Muscle of back (tissue), 11 donors: Measurements from ENCODE around the gene SCAPER. TPM values are rescaled to one million over a fixed set of nuclear protein-coding genes. Genes with fewer than 3 reads are reported as not detected.
A peak's percentile ranks its signal among the peaks of the same experiment; 100 is the strongest.

Experiments
- DNase-seq, 3 donors: peaks; one replicate each; pipeline versions ENCODE4 v3.0.0 to v3.0.0-alpha.2; 2013
- polyA plus RNA-seq, 10 donors: library from polyadenylated mRNA; unstranded; fragments of 120-200 nt; gene quantifications; one replicate each; pipeline ENCODE4 v1.2.1, GENCODE V29; 2013; ENCODE audit not compliant: insufficient read length in 10 of 10

The SCAPER gene
- polyA plus RNA-seq, 10 donors = 33.9 to 94.7 (median 53.3) TPM

DNA sequence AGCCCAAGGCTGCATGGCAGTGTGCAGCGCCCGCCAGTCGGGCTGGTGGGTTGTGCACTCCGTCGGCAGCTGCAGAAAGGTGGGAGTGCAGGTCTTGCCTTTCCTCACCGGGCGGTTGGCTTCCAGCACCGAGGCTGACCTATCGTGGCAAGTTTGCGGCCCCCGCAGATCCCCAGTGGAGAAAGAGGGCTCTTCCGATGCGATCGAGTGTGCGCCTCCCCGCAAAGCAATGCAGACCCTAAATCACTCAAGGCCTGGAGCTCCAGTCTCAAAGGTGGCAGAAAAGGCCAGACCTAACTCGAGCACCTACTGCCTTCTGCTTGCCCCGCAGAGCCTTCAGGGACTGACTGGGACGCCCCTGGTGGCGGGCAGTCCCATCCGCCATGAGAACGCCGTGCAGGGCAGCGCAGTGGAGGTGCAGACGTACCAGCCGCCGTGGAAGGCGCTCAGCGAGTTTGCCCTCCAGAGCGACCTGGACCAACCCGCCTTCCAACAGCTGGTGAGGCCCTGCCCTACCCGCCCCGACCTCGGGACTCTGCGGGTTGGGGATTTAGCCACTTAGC is 564.3 kb downstream of the SCAPER start:
- peak in 1 of 3 donors; percentile 34 for DNase-seq

DNA sequence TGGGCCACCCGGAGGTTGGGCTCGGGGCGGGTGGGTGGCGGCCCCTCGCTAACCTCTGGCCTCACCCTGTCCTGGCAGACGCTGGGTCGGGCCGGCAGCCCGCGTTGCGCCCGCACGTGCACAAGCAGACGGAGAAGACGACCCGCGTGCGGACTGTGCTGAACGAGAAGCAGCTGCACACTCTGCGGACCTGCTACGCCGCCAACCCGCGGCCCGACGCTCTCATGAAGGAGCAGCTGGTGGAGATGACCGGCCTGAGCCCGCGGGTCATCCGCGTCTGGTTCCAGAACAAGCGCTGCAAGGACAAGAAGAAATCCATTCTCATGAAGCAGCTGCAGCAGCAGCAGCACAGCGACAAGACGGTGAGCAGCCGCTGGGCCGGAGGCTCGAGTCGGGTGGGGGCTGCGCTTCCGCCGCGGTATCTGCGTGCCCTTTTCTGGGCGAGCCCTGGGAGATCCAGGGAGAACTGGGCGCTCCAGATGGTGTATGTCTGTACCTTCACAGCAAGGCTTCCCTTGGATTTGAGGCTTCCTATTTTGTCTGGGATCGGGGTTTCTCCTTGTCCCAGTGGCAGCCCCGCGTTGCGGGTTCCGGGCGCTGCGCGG is 564.8 kb downstream of the SCAPER start:
- peak in 1 of 3 donors; percentile 89 for DNase-seq

DNA sequence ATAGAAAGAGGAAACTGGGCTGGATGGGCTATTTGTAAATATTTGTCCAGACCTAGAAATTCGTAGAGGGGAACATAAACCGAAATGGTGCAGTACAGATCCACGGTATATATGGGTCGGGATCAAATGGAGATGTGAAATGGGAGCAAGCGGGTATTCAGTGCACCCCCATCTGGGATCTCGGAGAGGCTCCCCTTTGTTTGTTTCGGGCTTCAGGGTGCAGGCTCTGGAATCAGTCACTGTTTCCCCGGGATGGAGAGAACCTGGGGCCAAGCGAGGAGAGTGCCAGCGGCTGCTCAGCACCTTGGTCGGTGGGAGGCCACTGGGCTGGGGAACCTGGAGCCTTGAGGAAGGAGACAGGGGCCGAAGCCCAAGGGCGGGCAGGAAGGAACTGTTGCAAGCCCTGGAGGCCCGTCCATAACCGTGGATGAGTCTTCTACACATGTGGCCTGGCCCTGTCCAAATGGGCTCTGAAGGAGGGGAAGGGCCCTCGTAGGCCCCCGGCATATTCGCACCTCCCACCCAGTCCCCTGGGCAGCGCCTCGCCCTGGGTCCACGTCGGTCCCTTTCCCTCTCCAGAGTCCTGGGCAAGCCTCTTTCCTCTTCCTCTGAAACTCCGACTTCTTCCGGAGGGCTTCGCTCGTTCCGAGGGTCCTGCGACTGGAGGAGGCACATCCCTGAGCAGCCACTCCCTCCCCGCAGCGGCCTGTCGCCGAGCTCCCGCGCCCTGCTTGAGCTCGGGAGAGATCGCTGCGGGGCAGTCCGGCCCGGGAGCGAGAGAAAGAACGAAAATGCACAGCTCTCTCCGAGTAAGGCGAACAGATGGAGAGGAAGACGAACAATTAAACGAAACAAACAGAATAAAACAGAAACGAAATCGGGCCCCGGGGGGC is 565.6 kb downstream of the SCAPER start:
- DNase-seq = peak in 1 of 3 donors; percentile 87

DNA sequence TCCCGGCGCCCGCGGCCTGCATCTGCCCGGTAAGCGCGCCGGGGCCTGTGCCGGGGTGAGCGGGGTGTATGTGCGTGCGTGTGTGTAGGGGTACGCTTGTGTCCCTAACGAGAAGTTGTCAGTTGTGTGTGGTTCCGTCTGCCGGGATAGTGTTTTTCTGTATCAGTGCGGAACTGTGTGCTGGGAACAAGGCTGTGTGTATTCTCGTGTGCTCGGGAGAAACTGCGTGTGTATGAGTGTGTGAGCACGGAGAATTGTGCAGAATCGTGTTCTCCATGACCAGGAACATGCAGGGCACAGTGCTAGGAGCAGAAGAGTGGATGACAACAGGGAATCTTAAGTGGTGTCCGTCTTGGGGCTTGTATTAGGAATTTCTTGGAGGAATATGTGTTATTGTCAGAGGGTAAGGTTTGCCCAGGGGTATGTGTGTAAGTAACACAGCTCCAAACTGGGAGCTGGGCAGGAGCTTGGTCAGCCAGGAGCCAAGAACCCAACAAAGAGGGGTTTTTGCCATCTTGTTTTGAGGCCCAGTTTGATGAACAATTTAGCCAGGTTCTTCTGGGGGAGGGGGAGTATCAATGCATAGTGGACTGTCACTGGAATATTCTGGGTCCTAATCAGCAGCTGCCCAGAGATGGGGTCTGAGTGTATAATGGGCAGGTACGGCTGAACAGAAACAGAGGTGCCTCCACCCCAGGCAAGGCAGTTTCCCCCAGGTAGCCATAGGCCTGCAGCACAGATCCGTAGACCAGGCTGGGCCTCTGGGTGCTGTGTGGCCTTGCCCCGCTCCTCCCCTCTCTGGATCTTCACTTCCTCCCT is 566.4 kb downstream of the SCAPER start:
- DNase-seq = peak in 1 of 3 donors; percentile 58

DNA sequence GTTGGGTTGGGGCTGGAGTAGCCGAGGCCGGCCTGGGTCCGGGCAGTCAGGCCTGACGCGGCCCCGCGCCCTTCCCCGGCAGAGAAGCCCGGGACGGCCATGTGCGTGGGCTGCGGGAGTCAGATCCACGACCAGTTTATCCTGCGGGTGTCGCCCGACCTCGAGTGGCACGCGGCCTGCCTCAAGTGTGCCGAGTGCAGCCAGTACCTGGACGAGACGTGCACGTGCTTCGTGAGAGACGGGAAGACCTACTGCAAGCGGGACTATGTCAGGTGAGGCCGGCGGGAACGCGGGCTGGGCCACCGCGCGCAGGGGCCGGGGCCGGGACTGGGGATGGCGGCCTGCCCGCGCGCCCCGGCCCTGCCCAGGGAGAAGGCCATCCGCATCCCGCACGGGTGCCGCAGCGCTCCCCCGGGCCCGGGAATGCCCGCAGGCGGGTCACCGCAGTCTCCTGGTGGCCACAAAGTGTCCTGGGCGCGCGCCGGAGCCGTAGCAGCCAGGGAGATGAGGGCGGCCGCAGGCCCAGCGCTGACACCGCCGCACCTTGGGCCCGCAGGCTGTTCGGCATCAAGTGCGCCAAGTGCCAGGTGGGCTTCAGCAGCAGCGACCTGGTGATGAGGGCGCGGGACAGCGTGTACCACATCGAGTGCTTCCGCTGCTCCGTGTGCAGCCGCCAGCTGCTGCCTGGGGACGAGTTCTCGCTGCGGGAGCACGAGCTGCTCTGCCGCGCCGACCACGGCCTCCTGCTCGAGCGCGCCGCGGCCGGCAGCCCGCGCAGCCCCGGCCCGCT is 567.2 kb downstream of the SCAPER start:
- peak in 1 of 3 donors; percentile 72 for DNase-seq

DNA sequence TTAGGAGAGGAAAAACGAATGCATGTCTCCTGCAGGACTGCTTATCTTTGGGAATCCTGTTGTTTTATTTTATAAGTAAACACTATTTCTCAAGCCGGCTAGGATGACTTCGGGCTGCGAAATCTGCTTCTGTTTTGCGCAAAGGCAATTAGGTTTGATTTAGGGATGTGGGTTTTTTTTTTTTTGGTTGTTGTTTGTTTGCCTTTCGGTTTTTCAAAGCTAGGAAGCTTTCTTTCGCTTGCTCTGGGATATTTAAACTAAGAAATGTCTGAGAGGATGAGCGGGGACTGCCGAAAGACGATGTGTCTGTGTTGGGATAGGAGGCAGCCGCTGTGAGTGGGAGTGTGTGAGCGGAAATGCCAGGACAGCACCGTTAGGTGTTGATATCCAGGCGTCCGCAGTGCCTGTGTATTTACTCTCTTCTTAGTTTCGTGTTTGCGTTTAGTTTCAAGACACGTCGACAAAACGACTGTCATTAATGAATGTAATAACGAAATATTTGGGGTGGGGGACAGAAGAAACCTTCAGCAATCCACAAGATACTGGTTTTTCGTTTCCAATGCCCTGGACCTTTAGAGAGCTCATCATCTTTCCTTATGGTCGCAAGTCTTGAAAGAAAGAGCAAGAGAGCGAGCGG is 568.0 kb downstream of the SCAPER start:
- peak in 1 of 3 donors; percentile 73 for DNase-seq

DNA sequence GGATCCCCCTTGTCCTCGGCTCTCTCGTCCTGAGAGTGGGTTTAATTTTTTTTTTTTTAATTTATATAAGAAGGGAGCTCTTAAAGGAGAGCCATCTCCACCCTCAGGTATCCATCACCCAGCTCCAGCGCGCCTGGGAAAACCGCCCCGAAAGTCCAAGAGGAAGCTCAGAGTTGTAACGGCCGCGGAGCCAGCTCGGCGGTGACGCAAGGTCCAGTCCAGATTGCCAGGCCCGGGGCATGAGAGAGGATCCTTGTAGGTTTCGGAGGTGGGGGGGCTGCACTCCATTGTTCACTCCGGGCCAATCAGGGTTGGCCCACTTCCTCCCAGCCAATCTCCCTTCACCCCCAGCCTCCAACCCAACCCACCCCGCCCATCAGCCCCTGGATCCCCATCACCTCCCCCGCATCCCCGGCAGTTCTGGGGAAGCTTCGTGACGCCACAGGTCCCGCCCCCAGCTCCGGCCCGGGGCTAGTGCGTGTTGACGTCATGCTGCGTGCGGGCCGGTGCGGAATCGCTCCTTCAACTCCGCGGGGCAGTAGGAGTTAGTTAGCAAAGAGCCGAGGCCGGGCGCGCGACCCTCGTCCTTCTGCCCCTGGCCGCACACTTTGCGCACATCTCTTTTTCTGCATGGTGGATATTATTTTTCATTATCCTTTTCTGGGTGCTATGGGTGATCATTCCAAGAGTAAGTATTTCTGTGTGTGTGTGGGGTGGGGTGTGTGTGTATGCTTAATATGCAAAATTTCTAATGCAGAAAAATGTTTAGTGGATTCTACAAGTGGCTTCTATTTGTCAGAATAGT is 568.7 kb downstream of the SCAPER start, which contains the start of gene ISL2:
ISL2 (plus strand) TSS at position 520 of the 805 bp plus-strand sequence; CDS start at position 631, 111 bp downstream.
- peak in 2 of 3 donors; percentile 55 to 71 for DNase-seq

DNA sequence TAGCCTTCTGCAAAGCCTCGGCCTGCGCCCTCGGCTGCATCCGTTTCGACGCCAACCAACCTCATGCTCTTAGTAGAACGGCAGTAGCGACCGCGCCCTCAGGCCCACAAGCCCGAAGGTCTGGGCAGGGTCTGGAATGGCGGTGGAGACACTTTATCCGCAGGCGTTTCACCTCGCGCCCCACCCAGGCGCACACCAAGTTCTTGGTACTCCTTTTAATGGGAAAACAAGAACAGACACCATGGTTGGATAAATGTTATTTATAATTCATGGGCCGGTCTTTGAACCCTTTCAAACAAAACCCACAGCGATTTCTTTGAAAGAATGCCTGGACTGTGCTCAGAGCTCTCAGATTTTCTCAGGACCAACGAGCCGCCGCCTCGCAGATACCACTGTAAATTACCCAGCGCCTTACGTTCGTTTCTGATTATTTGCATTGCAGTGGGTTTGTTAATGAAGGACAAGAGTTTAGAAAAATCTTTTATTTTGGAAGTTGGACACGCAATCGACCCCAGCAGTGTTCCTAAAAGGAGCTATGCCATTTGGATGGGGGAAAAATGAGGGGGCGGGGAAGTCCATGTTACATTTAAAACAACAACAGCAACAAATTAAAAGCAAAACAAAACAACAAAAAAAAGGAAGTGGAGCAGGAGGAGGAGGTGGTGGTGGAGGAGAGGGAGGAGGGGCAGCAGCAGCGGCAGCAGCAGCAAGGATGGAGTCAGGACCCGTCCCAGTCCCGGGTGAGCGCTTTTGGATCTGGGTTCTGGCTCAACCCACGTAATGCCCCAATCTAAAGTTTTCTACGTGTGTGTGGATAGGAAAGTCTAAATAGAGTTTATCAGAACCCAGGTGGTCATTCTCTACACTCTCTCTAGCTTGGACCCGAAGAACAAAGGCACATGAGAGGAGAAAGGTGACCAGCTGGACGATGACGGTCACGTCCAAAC is 569.6 kb downstream of the SCAPER start:
- peak in 1 of 3 donors; percentile 73 for DNase-seq

DNA sequence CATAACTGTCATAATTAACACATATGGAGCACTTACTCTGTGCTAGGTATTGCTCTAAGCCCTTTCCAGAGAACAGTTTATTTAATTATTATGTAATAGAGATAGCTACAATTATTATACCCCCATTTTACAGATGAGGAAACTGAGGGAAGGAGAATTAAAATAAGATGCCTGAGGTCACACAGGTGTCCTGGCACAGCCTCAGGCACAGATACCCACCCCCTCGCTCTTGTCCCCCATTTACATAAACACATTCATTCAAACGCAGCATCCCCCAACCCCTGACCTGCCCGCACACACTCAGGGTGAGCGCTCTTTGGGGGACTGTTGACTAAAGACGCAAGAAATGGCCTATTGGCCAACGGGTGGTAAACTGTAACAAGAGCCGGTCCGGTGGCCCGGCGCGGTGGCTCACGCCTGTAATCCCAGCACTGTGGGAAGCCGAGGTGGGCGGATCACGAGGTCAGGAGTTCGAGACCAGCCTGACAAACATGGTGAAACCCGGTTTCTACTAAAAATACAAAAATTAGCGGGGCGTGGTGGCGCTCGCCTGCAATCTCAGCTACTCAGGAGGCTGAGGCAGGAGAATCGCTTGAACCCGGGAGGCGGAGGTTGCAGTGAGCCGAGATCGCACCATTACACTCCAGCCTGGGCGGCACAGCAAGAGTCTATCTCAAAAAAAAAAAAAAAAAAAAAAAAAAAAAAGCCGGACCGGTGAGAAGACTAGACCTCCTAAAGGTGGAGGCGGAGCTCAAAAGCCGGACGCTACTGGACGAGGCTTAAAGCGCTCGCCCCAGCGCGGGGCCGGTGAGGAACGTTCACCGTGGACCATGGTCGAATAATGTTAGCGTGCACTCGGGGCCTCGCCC is 570.5 kb downstream of the SCAPER start:
- DNase-seq = no peak

DNA sequence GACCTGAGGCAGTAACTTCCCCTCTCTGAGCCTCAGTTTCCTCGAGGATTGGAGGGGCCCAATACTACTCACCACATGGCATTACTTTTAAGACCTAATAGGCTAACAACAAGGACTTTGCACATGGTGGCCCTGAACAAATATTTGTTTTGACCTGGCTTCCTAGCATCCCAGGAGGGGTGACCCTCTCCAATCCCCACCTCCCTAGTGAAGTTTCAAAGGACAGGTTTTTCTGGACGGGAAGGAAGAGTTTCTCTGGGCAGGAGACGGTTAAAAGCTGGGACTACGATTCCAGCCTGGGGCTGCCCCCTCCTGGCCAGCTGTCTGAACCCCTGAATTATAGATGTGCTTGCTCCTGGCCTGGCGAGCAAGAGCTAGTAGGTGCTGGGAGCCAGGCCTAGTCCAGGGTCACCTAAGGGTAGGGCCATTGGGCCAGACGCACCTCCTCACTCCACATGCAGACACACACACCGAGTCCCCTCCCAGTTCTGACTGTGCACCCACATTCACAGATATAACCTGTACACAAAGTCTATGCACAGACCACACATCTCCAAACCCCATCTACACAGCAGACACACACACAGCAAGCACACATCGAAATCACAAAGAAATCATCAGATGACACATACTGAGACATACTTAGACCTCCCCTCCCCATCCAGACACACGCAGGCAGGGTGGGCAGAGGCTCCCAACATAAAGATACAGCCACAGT is 571.3 kb downstream of the SCAPER start:
- peak in 1 of 3 donors; percentile 41 for DNase-seq

DNA sequence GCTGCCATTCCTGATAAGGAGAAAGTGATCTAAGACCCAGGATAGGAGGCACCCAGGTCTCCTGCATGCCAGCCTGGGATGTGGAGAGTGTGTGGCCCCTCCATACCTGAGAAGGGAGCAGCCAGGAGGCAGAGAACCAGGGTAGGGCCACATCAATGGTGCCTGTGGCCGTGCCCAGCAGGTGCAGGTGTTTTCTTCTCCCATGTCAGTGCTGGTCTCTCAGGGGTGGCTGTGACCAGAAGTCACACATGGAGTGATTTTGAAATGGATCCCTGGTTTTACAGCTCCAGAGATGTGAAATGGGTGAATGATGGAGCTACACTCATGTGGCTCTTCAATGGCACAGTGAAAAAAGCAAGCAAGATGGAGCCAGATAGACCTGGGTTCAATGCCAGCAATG is 571.8 kb downstream of the SCAPER start:
- DNase-seq = no peak

DNA sequence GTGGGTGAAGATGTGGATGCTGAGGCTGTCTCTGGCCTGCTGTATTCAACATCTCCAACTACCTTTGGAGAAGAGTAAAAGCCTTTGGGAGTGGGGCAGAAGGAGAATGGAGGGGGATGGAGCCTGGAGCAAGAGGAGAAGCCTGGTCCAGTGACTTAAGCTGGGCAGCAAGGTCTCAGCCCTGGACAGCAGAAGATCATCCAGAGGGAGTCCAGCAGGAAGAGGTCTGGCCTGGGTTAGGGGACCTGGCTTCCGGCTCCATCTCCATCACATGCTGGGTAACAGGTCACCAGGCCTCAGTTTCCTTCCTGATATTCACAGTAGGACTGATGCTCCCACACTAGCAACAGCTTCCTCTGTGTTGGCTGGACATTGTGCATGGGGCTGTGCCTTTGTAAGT is 572.3 kb downstream of the SCAPER start:
- no peak for DNase-seq

DNA sequence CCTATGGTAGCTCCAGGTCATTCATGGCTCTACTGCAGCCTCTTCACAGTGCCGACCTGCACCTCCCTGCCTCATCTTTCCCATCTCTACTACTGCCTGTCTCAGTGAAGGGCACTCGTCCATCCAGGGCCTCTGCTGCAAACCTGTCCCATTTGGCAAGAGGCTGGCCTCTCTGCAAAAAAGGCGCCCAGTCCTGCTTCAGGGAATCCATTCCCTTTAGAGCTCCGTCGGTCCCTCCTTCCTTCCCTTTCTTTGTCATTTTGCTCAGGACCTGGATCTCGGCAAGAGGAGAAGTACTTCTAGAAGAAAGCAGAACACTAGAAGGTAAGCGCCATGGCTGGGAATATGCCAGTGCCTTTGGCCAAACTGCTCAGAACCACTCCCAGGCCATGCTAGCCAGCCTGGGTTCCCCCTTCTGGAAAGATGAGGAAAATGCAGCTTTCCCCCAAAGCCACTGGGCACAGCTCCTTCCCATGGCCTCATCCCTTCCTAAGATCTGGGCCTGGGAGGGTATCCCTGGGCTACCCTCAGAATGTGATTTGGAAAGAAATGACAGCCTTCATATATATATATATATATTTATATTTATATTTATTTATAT is 575.0 kb downstream of the SCAPER start:
- DNase-seq = peak in 1 of 3 donors; percentile 40

DNA sequence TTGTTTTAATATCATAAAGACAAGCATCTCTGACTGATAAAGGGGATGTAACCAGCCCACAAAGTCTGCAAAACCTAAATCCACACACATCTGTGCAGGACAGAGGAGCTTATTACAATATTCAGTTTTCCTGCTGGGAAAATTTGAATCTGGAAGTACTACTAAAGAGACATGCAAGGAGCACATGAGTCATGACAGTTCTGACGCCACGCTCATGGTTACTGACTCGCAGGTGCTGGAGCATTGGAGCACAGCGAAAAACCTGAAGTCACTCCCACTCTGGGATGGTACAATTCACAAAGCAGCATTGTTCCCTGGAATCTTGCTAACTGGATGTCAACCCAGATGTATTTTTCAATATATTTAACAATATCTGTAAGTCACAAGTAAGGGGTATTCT is 576.2 kb downstream of the SCAPER start:
- no peak for DNase-seq

DNA sequence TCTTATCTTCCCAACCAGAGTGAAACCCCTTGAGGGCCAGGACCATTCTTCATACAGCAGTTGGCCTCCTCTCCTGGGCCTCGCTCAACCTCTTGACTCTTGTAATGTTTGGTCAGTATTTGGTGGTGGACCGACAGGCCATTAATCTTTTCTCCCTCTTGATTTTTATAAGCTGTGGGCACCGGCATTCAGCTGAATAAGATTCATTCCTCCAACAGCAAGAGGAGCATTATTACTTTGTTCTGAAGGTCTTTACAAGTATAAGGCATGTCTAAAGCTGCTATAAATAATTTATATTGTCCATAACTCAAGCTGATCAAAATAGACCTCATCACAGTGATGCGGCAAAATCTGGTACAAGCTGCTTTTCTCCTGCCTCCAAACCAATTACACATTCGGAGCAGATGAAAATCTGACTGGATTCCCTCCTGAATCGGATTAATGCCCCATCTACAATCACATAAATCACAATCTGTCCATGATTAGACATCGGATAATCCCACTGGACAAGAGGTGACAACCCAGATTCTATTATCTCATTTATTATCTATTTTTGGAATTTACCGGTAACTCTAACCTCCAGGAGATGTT is 576.9 kb downstream of the SCAPER start:
- no peak for DNase-seq
